K562 (cell line): Measurements from ENCODE around the gene SERPINF2. TPM values are rescaled to one million over a fixed set of nuclear protein-coding genes. Genes with fewer than 3 reads are reported as not detected.

Experiments
- GABPA ChIP-seq: fragments of 200-800 bp; sonication (Bioruptor generic); conservative IDR thresholded peaks from 2 replicates; pipeline ENCODE4 v1.6.1; 2016; ENCODE audit warnings: low read depth, missing genetic modification characterization, missing compliant biosample characterization
- GABPB1 ChIP-seq: sonication (generic); formaldehyde crosslinking; IDR thresholded peaks from 2 replicates; pipeline ENCODE4 v1.8.0; 2022; ENCODE audit warnings: mild to moderate bottlenecking, missing genetic modification reagents
- KLF13 ChIP-seq: fragments of 450-650 bp; IDR thresholded peaks from 2 replicates; pipeline ENCODE4 v1.6.1; 2016; ENCODE audit warnings: missing genetic modification characterization, low read depth, mild to moderate bottlenecking, missing compliant biosample characterization, moderate library complexity, borderline replicate concordance
- MCM5 ChIP-seq: fragments of 450-650 bp; IDR thresholded peaks from 2 replicates; pipeline ENCODE4 v1.6.1; 2016; ENCODE audit warnings: low read depth
- MYC ChIP-seq, 2 experiments: fragments of 250-450 bp in 1 of 2; sonication (Bioruptor Pico) in 1 of 2; IDR thresholded peaks; 2 replicates each; pipeline versions ENCODE4 v1.5.1 to v1.6.1; 2012 to 2021; ENCODE audit warnings: low read depth in 2 of 2, borderline replicate concordance in 1 of 2, improper control_type of control experiment in 1 of 2, low read length in 1 of 2, mild to moderate bottlenecking in 1 of 2, moderate library complexity in 1 of 2
- NFIX ChIP-seq: fragments of 250-450 bp; sonication (Bioruptor Pico); IDR thresholded peaks from 2 replicates; pipeline ENCODE4 v1.4.0; 2020; ENCODE audit warnings: low read depth, mild to moderate bottlenecking, moderate library complexity
- NONO ChIP-seq, 2 experiments: fragments of 200-400 bp in 1 of 2; fragments of 450-650 bp in 1 of 2; formaldehyde crosslinking in 1 of 2; IDR thresholded peaks; 2 replicates each; pipeline ENCODE4 v1.6.1; 2017; ENCODE audit warnings: low read depth in 2 of 2, mild to moderate bottlenecking in 2 of 2, moderate library complexity in 2 of 2, low read length in 1 of 2
- NR0B1 ChIP-seq: fragments of 450-650 bp; IDR thresholded peaks from one replicate; pipeline ENCODE4 v1.6.1; 2018; ENCODE audit warnings: mild to moderate bottlenecking, moderate library complexity; ENCODE audit not compliant: partially characterized antibody
- NR2C1 ChIP-seq, 2 experiments: fragments of 450-650 bp; IDR thresholded peaks; 2 replicates each; pipeline ENCODE4 v1.6.1; 2017; ENCODE audit warnings: mild to moderate bottlenecking in 2 of 2, antibody characterized with exemption in 1 of 2, inconsistent platforms in 1 of 2, missing compliant biosample characterization in 1 of 2, missing genetic modification characterization in 1 of 2
- PCBP2 ChIP-seq: fragments of 200-400 bp; formaldehyde crosslinking; IDR thresholded peaks from 2 replicates; pipeline ENCODE4 v1.6.1; 2018; ENCODE audit warnings: low read length, low read depth, mild to moderate bottlenecking, moderate library complexity; ENCODE audit not compliant: poor library complexity, severe bottlenecking
- RNF2 ChIP-seq: sonication (generic); IDR thresholded peaks from 2 replicates; pipeline ENCODE4 v1.6.1; 2016
- TAF1 ChIP-seq: IDR thresholded peaks from 2 replicates; pipeline ENCODE4 v1.6.1; 2011; ENCODE audit warnings: mild to moderate bottlenecking, low read length, moderate library complexity; ENCODE audit not compliant: insufficient read depth, control insufficient read depth, severe bottlenecking; ENCODE audit errors: extremely low read depth
- TFAM ChIP-seq: fragments of 250-450 bp; sonication (Bioruptor Pico); conservative IDR thresholded peaks from 2 replicates; pipeline ENCODE4 v1.5.0; 2021; ENCODE audit warnings: mild to moderate bottlenecking, moderate library complexity
- ZBTB7A ChIP-seq: IDR thresholded peaks from 2 replicates; pipeline ENCODE4 v1.6.1; 2011; ENCODE audit warnings: low read depth, mild to moderate bottlenecking, low read length, moderate library complexity, borderline replicate concordance; ENCODE audit not compliant: control insufficient read depth
- ZFP36 ChIP-seq: fragments of 150-350 bp; IDR thresholded peaks from 2 replicates; pipeline ENCODE4 v1.6.1; 2018; ENCODE audit warnings: low read length, low read depth; ENCODE audit not compliant: partially characterized antibody
- ZNF134 ChIP-seq: fragments of 250-450 bp; sonication (Bioruptor Pico); conservative IDR thresholded peaks from 2 replicates; pipeline ENCODE4 v1.4.0; 2020
- ZNF224 ChIP-seq: sonication (generic); formaldehyde crosslinking; IDR thresholded peaks from 2 replicates; pipeline ENCODE4 v1.8.0; 2022; ENCODE audit warnings: mild to moderate bottlenecking, missing genetic modification reagents
- ZNF263 ChIP-seq: sonication (generic); formaldehyde crosslinking; IDR thresholded peaks from 2 replicates; pipeline ENCODE4 v1.8.0; 2022; ENCODE audit warnings: mild to moderate bottlenecking, missing genetic modification reagents, borderline replicate concordance
- ZSCAN32 ChIP-seq: fragments of 450-650 bp; formaldehyde crosslinking; IDR thresholded peaks from 2 replicates; pipeline ENCODE4 v1.4.0; 2020; ENCODE audit warnings: mild to moderate bottlenecking, moderate library complexity
- polyA plus RNA-seq, 8 experiments: library from polyadenylated mRNA; depleted of rRNA in 4 of 8; stranded (reverse) in 5 of 8; unstranded in 3 of 8; fragments of >200 nt; fragmentation: Nextera tagmentation in 2 of 8; fragmentation: Illumina TruSeq in 1 of 8; extraction: Ambion mirVana in 2 of 8; extraction: Trizol in 1 of 8; gene quantifications; 2 replicates each; pipeline versions ENCODE4 v1.2.1 to v1.2.3, GENCODE V29; 2011 to 2014; ENCODE audit warnings: inconsistent platforms in 1 of 8, missing spikeins in 1 of 8
- total RNA-seq, 7 experiments: library from RNA; depleted of rRNA in 6 of 7; stranded (reverse); fragments of >200 nt in 6 of 7; fragmentation: Illumina TruSeq in 2 of 7; extraction: Trizol in 2 of 7; gene quantifications; 2 replicates each; pipeline versions ENCODE4 v1.2.1 to v1.2.3, GENCODE V29; 2011 to 2021; ENCODE audit warnings: low replicate concordance in 1 of 7
- TF ChIP-seq, protein P1 (sequence below): sonication (generic); formaldehyde crosslinking; IDR thresholded peaks from 2 replicates; pipeline ENCODE4 v1.8.0; 2022; ENCODE audit warnings: mild to moderate bottlenecking, missing genetic modification reagents

Gene SERPINF2
- total and polyA plus RNA-seq, 9 of the 15 experiments (the other 6 are each of a cell fraction or from before 2014, with no cell fraction given) = 0.22 TPM; not detected in 8

- no peak for TF ChIP-seq ZFP36
- TF ChIP-seq TAF1 = no peak
- TF ChIP-seq GABPB1 (CRISPR knock-in tag) = no peak
- TF ChIP-seq PCBP2 = no peak
- TF ChIP-seq NR2C1 (IDR thresholded peaks at IDR 0.05) = no peak
- TF ChIP-seq NR2C1 (tag; IDR thresholded peaks at IDR 0.05) = peak; percentile 34; the same call in 1 of the 2 replicates
- 0 out of 2 replicates have a peak, but pooled peaks have one; percentile 21 for TF ChIP-seq ZBTB7A
- TF ChIP-seq GABPA = no peak
- TF ChIP-seq RNF2 = peak; percentile 67
- TF ChIP-seq MCM5 = no peak
- no peak for TF ChIP-seq TFAM (CRISPR knock-in tag)
- TF ChIP-seq MYC (IDR thresholded peaks at IDR 0.05; ENCODE audit: low read depth, low read length) = 0 out of 2 replicates have a peak, but pooled peaks have one; percentile 21
- no peak for TF ChIP-seq MYC (CRISPR knock-in tag; IDR thresholded peaks at IDR 0.05; ENCODE audit: borderline replicate concordance, low read depth)
- TF ChIP-seq ZNF263 = 0 out of 2 replicates have a peak, but pooled peaks have one; percentile 44
- no peak for TF ChIP-seq KLF13
- TF ChIP-seq ZNF224 = no peak
- TF ChIP-seq NFIX (CRISPR knock-in tag) = no peak
- TF ChIP-seq, protein P1, sequence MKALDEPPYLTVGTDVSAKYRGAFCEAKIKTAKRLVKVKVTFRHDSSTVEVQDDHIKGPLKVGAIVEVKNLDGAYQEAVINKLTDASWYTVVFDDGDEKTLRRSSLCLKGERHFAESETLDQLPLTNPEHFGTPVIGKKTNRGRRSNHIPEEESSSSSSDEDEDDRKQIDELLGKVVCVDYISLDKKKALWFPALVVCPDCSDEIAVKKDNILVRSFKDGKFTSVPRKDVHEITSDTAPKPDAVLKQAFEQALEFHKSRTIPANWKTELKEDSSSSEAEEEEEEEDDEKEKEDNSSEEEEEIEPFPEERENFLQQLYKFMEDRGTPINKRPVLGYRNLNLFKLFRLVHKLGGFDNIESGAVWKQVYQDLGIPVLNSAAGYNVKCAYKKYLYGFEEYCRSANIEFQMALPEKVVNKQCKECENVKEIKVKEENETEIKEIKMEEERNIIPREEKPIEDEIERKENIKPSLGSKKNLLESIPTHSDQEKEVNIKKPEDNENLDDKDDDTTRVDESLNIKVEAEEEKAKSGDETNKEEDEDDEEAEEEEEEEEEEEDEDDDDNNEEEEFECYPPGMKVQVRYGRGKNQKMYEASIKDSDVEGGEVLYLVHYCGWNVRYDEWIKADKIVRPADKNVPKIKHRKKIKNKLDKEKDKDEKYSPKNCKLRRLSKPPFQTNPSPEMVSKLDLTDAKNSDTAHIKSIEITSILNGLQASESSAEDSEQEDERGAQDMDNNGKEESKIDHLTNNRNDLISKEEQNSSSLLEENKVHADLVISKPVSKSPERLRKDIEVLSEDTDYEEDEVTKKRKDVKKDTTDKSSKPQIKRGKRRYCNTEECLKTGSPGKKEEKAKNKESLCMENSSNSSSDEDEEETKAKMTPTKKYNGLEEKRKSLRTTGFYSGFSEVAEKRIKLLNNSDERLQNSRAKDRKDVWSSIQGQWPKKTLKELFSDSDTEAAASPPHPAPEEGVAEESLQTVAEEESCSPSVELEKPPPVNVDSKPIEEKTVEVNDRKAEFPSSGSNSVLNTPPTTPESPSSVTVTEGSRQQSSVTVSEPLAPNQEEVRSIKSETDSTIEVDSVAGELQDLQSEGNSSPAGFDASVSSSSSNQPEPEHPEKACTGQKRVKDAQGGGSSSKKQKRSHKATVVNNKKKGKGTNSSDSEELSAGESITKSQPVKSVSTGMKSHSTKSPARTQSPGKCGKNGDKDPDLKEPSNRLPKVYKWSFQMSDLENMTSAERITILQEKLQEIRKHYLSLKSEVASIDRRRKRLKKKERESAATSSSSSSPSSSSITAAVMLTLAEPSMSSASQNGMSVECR (CRISPR knock-in tag) = no peak
- no peak for TF ChIP-seq ZSCAN32 (CRISPR knock-in tag)
- TF ChIP-seq ZNF134 (CRISPR knock-in tag) = no peak
- no peak for TF ChIP-seq NR0B1
- TF ChIP-seq NONO (IDR thresholded peaks at IDR 0.05; ENCODE audit: low read depth in 2 of 2, low read length in 1 of 2) = no peak
Measured at GRCh38 chr17:1736348-1737281, 6.1 kb upstream of the SERPINF2 start (continued).
